ENCODE results near the gene C3orf80. TPM values are rescaled to one million over a fixed set of nuclear protein-coding genes. Genes with fewer than 3 reads are reported as not detected.

The C3orf80 gene
- polyA plus RNA-seq, 1 of the 3 experiments (the other 2 are of a cell fraction): not detected

- Histone ChIP-seq H3K79me2 (ENCODE audit: insufficient read depth) (no peaks in the 10 kb centered on the region), H3K4me1 (ENCODE audit: control insufficient read depth in 1 of 2, insufficient read depth in 2 of 2, low read depth in 1 of 2, low read length in 1 of 2) (no peaks in the 10 kb centered on the region; a peak in 1 of 4 replicates), H3K9ac (no peak overlapping the region), H2AFZ (ENCODE audit: low read depth) (no peak overlapping the region), H3K4me2 (no peak overlapping the region), H3K27ac (ENCODE audit: low read depth in 2 of 2, low read length in 1 of 2) (no peak overlapping the region), H3K36me3 (replicated peaks in 1 of 2; ENCODE audit: control insufficient read depth in 1 of 2, insufficient read depth in 2 of 2, low read length in 1 of 2) (no peaks in the 10 kb centered on the region), H3K9me3 (no peaks in the 10 kb centered on the region), H3K4me3 (ENCODE audit: low read depth in 2 of 2, low read length in 1 of 2) (no peak overlapping the region), H3K27me3 (ENCODE audit: insufficient read depth) (peaks cover 9% of the 10 kb centered on the region; the same call in 1 of the 2 replicates), H3F3A (replicated peaks; ENCODE audit: insufficient read depth) (no peaks in the 10 kb centered on the region), H4K20me1 (ENCODE audit: insufficient read depth) (no peaks in the 10 kb centered on the region), H3K9me2 (no peaks in the 10 kb centered on the region)
- no peak for DNase-seq
- CTCF ChIA-PET: interaction anchor here (0.7 to 1.4 kb wide), 5 partner anchors 16 to 187 kb away, joined by 3 to 6 read pairs (median 3); no protein-coding TSS in a partner anchor
- TF ChIP-seq RXRA (IDR thresholded peaks at IDR 0.05; ENCODE audit: borderline replicate concordance, low read depth) (no peak), REST (IDR thresholded peaks at IDR 0.05; ENCODE audit: low read depth, low read length) (no peak), USF1 (IDR thresholded peaks at IDR 0.05; ENCODE audit: borderline replicate concordance, low read depth) (no peak)
- POLR2A ChIA-PET: no interaction called here
- 97% methylated on average over 2 of the region's 2 CpGs for WGBS (ENCODE audit: low lambda C conversion rate)
Observed at GRCh38 chr3:160220038-160220437, 5.2 kb upstream of the C3orf80 start.

GRCh38 chr3:160221019-160221418 is 4.2 kb upstream of the C3orf80 start:
- H3K9me3 ChIP-seq: no peaks in the 10 kb centered on the region
- ChIA-PET CTCF (interaction anchor here (0.7 to 1.5 kb wide), 4 partner anchors 8 to 25 kb away, joined by 3 read pairs; no protein-coding TSS in a partner anchor), POLR2A (interaction anchor here (0.6 kb wide), 1 partner anchor 228 kb away, joined by 3 read pairs; no protein-coding TSS in a partner anchor)
- no peaks in the 10 kb centered on the region for H3K9me2 ChIP-seq
- H3K4me3 ChIP-seq (ENCODE audit: low read depth in 2 of 2, low read length in 1 of 2): no peak overlapping the region
- H2AFZ ChIP-seq (ENCODE audit: low read depth): no peak overlapping the region
- TF ChIP-seq RFX5 (IDR thresholded peaks at IDR 0.05; ENCODE audit: low read length) (no peak), YY1 (IDR thresholded peaks at IDR 0.05; ENCODE audit: low read depth) (no peak), EZH2phosphoT487 (IDR thresholded peaks at IDR 0.05; ENCODE audit: borderline replicate concordance, low read depth) (no peak), CHD2 (IDR thresholded peaks at IDR 0.05; ENCODE audit: low read length, partially characterized antibody) (no peak), GABPA (IDR thresholded peaks at IDR 0.05; ENCODE audit: low read depth) (no peak), RXRA (IDR thresholded peaks at IDR 0.05; ENCODE audit: borderline replicate concordance, low read depth) (no peak), CTCF (IDR thresholded peaks at IDR 0.05) (no peak), JUND (IDR thresholded peaks at IDR 0.05) (no peak), TEAD4 (IDR thresholded peaks at IDR 0.05; ENCODE audit: borderline replicate concordance, insufficient read depth) (no peak), SMC3 (IDR thresholded peaks at IDR 0.05; ENCODE audit: low read depth, low read length) (no peak)
- H3K27me3 ChIP-seq (ENCODE audit: insufficient read depth): peaks cover 13% of the 10 kb centered on the region
- no peaks in the 10 kb centered on the region for H4K20me1 ChIP-seq (ENCODE audit: insufficient read depth)
- DNase-seq: no peak
- no peaks in the 10 kb centered on the region for H3F3A ChIP-seq (replicated peaks; ENCODE audit: insufficient read depth)
- no peak overlapping the region for H3K4me2 ChIP-seq
- no peak overlapping the region for H3K9ac ChIP-seq
- no peaks in the 10 kb centered on the region for H3K79me2 ChIP-seq (ENCODE audit: insufficient read depth)
- 85% methylated on average over 2 of the region's 2 CpGs for WGBS (ENCODE audit: low lambda C conversion rate)
- H3K36me3 ChIP-seq (replicated peaks in 1 of 2; ENCODE audit: control insufficient read depth in 1 of 2, insufficient read depth in 2 of 2, low read length in 1 of 2): no peaks in the 10 kb centered on the region
- H3K4me1 ChIP-seq (ENCODE audit: control insufficient read depth in 1 of 2, insufficient read depth in 2 of 2, low read depth in 1 of 2, low read length in 1 of 2): peaks cover 0 to 3% of the 10 kb centered on the region in 2 experiments; a peak in 1 of 4 replicates
- H3K27ac ChIP-seq (ENCODE audit: low read depth in 2 of 2, low read length in 1 of 2): no peak overlapping the region

Data from SK-N-SH (cell line).